Measurements from ENCODE around the gene TSPAN18.

- TF ChIP-seq CTCF (IDR thresholded peaks at IDR 0.05): no peak
- TF ChIP-seq REST (IDR thresholded peaks at IDR 0.05; ENCODE audit: insufficient read depth in 1 of 2, low read depth in 2 of 2, low read length in 1 of 2): no peak
- TF ChIP-seq SIN3A (IDR thresholded peaks at IDR 0.05; ENCODE audit: borderline replicate concordance, insufficient read depth, low read depth, low read length): no peak
- no peak for TF ChIP-seq POLR2AphosphoS5 (IDR thresholded peaks at IDR 0.05; ENCODE audit: low read depth, low read length)
- TF ChIP-seq TCF7L2 (IDR thresholded peaks at IDR 0.05; ENCODE audit: low read depth, low read length): no peak
These were observed 176.8 kb downstream of the TSPAN18 start for GRCh38 chr11:44903518-44903917.

Measured in Panc1 (cell line).